NT2/D1 (cell line): ENCODE measurements around the gene SOAT2.

Source experiments
- DNase-seq: peaks from one replicate; pipeline ENCODE4 v3.0.0-alpha.2; 2011; ENCODE audit warnings: low read depth, low spot score
- H3K27me3 ChIP-seq: 2 replicates; pipeline ENCODE4 v1.6.0; 2011; ENCODE audit warnings: mild to moderate bottlenecking; ENCODE audit not compliant: insufficient read length, insufficient read depth
- H3K36me3 ChIP-seq: 2 replicates; pipeline ENCODE4 v1.6.1; 2011; ENCODE audit warnings: mild to moderate bottlenecking, low read length, mixed read lengths; ENCODE audit not compliant: insufficient read depth, insufficient read length
- H3K4me1 ChIP-seq: 2 replicates; pipeline ENCODE4 v1.5.1; 2011; ENCODE audit not compliant: insufficient read depth, insufficient read length
- H3K4me3 ChIP-seq: 2 replicates; pipeline ENCODE4 v1.5.1; 2011; ENCODE audit warnings: low read depth; ENCODE audit not compliant: insufficient read length
- H3K9ac ChIP-seq: 2 replicates; pipeline ENCODE4 v1.6.0; 2011; ENCODE audit warnings: low read depth; ENCODE audit not compliant: insufficient read length
- H3K9me3 ChIP-seq: 2 replicates; pipeline ENCODE4 v1.5.1; 2011; ENCODE audit warnings: mild to moderate bottlenecking, low read length; ENCODE audit not compliant: insufficient read depth
- SUZ12 ChIP-seq: IDR thresholded peaks from 2 replicates; pipeline ENCODE4 v1.6.1; 2011; ENCODE audit not compliant: insufficient read length, insufficient read depth; ENCODE audit errors: extremely low read depth
- YY1 ChIP-seq: IDR thresholded peaks from 2 replicates; pipeline ENCODE4 v1.6.1; 2011; ENCODE audit not compliant: insufficient read length, insufficient read depth
- ZNF274 ChIP-seq: IDR thresholded peaks from 2 replicates; pipeline ENCODE4 v1.6.1; 2011; ENCODE audit warnings: mild to moderate bottlenecking, low read depth, low read length

The SOAT2 gene

DNA sequence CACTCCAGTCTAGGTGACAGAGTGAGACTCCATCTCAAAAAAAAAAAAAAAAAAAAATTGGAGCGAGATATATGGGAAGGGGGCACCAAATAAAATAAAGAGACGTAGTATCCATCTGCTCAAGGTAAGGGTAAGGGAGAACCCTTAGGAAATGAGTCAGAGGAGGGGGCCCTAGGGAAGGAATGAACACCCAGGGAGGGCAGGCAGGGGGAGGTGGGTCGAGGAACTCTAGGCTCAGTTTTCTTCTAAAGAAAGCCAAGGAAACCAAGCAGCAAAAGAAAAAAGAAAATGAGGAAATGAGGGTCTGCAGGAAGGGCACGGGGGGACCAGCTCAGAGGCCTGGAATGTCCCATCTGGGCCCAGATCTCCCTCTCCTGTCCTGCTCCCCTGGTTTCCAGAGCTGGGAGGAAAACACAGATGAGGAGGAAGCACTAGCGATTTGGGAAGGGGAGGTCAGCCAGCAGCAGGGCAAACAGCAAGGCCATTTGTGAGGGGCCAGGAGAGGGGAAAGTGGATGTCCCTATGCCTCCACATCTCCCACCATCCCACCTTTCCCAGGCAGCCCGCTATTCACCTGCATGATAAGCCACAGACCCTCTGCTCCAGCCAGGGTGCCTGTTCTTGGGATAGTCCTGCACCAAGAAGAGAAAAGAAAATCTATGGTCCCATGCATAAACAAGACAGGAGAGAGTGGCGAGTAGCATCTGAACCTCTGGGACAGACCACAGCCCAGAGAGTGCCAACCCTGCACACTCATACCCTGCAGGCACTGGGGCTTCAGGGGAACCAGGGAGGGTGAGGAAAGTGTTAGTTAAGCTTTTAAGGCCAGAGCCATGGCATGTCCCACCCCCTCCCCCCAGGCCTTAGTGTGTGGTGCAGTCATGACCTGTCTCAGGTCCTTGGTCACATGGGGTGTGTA, 36.0 kb upstream of the SOAT2 start:
- Histone ChIP-seq H3K36me3 (peaks cover 29% of the 10 kb centered on the region), H3K9me3 (no peaks in the 10 kb centered on the region), H3K27me3 (no peaks in the 10 kb centered on the region), H3K9ac (no peak overlapping the region), H3K4me3 (no peak overlapping the region), H3K4me1 (peaks cover 37% of the 10 kb centered on the region)
- DNase-seq, result no peak
- TF ChIP-seq YY1 (no peak), SUZ12 (no peak), ZNF274 (no peak)

DNA sequence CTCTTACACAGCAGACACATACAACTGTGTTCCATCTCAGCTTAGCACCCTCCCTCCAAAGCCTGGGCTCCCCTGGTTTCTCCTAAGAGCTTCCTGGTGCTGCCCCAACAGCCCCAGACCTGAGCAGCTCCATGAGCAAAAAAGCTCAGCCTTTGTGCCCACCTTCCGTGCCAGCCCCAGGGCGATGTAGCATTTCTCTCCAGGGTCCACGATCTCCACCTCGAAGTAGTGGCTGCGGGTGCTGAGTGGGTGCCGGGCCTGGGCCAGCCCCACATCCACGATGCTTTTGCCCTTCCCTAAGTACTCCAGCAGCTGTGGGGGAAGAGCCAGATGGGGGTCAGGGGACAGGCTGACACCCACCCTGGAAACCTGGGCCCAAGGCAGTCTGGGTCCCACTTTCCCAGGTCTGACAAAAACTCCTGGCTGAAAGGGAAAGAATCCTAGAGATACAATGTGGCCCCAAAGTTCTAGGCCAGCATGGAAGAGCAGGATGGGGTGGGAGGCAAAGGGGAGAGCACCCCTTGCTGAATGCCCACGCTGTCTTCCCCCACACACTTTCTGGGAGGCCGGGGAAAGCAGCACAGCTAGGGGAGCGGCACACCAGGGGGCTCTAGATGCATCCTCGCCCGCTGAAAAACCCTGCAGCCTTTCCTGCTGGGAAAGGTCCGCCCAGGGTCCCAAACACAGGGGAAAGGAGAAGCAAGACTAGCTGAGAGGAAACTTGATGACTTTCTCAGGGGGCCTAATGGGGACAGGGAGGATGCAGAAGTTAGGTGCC, 35.1 kb upstream of the SOAT2 start:
- no peak for DNase-seq
- Histone ChIP-seq H3K9ac (peak overlapping the region; percentile 17), H3K4me1 (peaks cover 42% of the 10 kb centered on the region), H3K27me3 (no peaks in the 10 kb centered on the region), H3K4me3 (no peak overlapping the region), H3K9me3 (no peaks in the 10 kb centered on the region), H3K36me3 (peaks cover 34% of the 10 kb centered on the region)
- no peak for TF ChIP-seq YY1
- no peak for TF ChIP-seq SUZ12
- TF ChIP-seq ZNF274, result no peak

DNA sequence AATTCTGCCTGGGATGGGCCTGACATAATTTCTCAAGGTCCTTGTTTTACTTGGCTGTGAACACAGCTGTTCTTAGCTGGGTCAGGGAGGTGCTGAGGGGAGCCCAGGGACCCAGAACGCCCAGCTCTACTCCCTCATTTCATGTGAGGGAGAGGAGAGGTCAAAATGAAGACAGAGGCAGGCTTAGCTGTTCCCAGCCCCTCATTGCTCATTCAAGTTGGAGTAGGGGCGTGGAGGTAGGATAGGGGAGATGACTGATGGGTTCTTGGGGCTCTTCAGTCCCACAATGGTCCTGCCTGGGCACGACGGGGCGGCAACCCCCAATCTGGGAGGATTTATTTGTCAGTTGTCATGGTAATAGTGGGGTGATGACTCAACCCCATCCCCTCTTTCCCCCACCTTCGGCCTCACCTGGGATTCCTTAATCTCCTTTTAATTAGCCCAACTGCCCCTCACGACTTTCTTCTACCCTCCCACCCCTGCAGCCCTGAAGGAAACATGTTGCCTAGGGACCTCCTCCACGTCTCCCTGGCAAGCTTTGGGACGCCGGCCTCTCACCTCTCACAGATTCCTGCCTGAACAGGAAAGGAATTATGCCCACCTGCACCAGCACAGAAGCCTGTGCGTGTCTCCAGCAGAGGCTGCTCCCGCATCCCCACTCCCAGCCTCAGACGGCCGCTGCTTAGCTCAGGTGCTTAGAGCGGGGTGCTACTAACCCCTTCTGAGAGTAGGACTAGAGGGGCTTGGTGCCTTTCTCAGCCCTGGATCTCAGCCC, 34.3 kb upstream of the SOAT2 start:
- peaks cover 35% of the 10 kb centered on the region for H3K36me3 ChIP-seq
- no peaks in the 10 kb centered on the region for H3K9me3 ChIP-seq
- DNase-seq, result no peak
- H3K9ac ChIP-seq, result no peak overlapping the region
- H3K4me1 ChIP-seq, result peaks cover 41% of the 10 kb centered on the region
- no peaks in the 10 kb centered on the region for H3K27me3 ChIP-seq
- H3K4me3 ChIP-seq, result no peak overlapping the region
- TF ChIP-seq YY1 (no peak), SUZ12 (no peak), ZNF274 (no peak)

DNA sequence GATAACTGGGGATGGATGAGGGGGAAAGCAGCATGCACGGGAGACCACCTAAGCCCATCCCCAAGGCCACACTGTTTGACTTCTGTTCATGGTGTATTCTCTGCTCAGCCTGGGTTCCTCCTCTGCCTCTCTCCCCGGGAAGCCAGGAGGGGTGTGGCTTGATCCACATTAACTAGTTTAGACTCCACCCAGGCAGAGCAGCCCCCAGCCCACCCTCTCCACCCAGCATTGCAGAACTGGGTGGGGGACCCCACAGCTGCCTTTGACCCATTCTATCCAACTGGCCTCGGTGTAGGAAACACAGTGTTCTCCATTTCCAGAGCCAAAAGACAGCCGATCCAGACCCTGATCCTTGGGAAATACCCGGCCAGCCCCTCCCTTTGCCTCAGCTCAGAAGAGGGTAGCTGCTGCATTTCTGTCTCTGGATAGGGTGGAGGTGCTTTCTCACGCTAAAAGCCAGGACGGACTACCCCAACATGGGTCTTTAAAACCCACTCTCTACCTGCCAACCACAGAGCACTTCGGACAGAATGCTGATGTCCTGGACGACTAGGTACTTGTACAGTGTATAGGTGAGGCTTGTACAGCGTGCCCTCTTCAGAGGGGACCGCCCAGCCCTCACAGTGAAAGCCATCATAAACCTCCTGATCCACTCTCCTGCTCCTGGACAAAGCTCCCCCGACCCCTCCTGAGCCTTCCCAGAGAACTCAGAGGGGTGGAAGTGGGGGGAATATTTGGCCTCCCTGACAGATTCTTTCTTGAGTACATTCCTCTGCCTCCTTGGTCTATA, 33.5 kb upstream of the SOAT2 start:
- H3K36me3 ChIP-seq, result peaks cover 40% of the 10 kb centered on the region
- H3K4me1 ChIP-seq, result peaks cover 41% of the 10 kb centered on the region
- TF ChIP-seq SUZ12 (no peak), ZNF274 (no peak)
- no peak overlapping the region for H3K4me3 ChIP-seq
- no peak for DNase-seq
- no peaks in the 10 kb centered on the region for H3K27me3 ChIP-seq
- H3K9me3 ChIP-seq, result no peaks in the 10 kb centered on the region
- no peak overlapping the region for H3K9ac ChIP-seq

DNA sequence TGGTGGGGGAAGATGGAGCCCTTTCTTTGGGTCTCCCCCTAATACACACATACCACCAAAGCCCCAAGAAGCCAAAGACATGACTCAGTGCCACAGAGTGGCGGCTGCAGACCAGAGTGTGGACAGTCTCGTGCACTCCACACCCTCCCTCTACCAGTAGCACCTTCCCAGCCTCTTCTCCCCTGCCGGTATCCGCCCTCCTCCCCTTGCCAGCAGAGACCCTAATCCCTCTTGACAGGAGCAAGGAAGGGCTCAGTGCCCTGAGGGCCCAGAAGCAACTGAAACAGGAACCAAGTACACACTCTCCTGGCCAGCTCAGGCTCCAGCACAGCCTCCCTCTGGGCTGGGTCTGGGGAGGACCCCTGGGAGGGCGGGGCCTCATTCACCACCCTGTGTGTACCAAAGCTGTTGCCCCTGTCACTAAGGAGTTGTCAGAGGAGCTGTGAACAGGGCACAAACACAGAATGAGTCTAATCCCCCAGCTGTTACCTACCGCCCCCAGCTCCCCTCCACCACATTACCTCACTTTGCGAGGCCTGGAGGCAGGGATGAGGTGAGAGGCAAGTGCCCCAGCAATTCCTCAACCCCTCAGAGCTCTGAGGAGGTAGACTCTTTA, 32.3 kb upstream of the SOAT2 start:
- no peak for TF ChIP-seq YY1
- no peak for TF ChIP-seq SUZ12
- no peak for TF ChIP-seq ZNF274
- no peaks in the 10 kb centered on the region for H3K27me3 ChIP-seq
- peak overlapping the region; percentile 23 for H3K9ac ChIP-seq
- peaks cover 31% of the 10 kb centered on the region for H3K36me3 ChIP-seq
- H3K4me1 ChIP-seq, result peaks cover 41% of the 10 kb centered on the region
- H3K9me3 ChIP-seq, result no peaks in the 10 kb centered on the region
- no peak overlapping the region for H3K4me3 ChIP-seq
- no peak for DNase-seq
